ENCODE results near the gene P2RY11.

Gene P2RY11, protein sequence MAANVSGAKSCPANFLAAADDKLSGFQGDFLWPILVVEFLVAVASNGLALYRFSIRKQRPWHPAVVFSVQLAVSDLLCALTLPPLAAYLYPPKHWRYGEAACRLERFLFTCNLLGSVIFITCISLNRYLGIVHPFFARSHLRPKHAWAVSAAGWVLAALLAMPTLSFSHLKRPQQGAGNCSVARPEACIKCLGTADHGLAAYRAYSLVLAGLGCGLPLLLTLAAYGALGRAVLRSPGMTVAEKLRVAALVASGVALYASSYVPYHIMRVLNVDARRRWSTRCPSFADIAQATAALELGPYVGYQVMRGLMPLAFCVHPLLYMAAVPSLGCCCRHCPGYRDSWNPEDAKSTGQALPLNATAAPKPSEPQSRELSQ

DNA sequence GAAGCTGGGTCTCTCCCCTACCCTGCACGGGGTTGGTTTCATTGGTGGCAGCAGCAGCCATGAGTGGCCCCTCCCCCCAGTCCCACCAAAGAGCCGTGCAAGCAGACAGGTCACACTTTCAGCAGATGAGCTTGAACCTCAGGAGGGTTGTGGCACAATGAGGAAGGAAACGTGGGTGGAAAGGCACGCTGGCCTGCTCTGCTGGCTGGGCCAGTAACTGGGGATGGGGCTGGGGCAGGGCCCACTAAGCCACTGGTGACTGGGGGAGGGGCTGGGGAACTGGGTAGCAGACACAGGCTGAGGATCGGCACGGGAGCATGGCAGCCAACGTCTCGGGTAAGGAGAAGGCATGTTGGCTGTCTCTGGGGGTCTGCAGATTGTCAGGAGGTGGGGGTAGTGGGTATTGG lies at the start of gene P2RY11:
P2RY11 (plus strand) TSS at position 289 of the 407 bp plus-strand sequence; CDS start at position 318, 29 bp downstream.
- DNase-seq = no peak

DNA sequence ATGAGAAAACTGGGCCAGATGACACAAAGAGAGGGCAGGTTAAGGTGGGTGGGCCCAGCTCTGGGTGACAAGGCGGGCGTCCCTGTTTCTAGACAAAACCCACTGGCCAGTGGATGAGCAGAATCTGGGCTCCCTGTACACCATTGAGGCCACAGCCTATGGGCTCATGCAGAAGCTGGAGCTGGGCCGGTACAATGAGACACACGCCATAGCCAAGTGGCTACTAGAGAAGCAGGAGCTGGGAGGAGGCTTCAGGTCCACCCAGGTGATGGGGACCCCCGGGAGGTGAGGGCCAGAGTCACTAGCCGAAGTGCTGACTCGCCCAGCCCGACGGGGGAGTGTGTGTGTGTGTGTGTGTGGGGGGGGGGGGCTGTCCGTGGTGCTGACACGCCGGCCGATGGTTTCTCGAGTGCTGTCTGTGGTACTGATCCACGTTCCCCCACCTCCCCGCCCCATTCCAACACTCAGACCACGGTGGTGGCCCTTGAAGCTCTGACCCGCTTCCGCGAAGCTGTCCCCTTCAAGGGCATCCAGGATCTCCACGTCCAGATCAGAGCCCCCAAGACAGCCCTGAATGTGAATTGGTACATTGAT lies 49.7 kb upstream of the P2RY11 start:
- no peak for DNase-seq

DNA sequence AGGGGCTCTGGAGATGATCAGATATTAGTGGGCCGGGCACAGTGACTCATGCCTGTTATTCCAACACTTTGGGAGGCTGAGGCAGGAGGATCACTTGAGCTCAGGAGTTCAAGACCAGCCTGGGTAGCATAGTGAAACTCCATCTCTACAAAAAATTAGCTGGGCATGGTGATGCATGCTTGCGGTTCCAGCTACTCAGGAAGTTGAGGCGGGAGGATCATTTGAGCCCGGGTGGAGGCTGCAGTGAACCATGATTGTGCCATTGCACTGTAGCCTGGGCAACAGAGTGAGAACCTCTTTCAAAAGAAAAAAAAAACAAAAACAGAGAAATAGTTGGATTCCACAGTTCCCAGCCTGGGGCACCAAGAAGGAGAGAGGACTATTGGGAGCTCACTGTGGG lies 43.3 kb upstream of the P2RY11 start:
- DNase-seq = no peak

DNA sequence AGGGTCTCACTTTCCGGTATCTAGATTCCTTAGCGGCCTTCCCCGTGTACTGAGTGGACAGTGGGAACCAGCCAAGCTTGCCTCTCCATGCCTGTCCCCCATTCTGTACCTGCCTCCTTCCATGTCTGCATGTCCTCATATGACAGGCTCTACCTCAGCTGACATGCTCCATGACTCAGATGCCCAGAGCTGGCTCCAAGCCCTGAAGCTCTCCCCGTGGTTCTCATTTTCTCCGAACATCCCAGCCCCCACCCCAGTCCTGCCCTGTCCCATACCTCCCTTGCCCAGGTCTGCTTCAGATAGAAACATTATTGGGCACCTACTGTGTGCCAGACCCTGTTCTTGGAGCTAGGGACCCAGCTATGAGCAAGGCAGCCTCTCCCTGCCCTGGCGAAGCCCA lies 42.4 kb upstream of the P2RY11 start:
- DNase-seq = no peak

DNA sequence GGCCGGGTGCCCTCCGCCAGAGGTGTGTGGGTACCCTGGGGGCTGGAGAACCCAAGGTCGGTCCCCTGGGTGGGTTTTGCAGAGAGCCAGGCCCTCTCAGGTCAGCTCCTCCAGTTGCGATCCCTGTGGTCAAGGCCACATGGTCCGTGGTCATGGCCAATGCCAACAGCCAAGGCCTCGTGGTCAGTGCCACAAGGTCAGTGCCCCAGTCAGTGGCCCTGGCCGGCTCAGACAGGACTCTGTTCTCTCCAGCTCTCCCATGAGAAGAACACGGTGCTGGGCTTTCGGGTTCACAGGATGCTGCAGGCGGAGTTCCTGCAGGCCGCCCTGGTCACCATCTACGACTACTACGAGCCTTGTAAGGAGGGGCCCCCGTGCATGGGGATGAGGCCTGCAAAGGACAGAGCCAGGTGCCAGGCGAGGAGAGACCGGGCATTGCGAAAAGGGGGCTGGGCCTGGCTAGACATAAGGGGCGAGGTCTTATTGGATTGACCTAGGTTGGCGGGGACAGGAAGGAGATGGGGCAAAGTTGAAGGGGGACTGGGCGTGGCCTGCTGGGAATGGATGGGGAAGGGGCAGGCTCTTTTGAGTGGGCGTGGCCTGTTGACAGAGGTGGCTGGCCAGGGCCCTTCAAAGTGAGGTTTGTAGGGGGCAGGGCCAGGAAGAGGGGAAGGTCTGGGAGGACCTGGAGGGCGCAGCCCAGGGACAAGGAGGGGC lies 40.6 kb upstream of the P2RY11 start:
- DNase-seq = no peak

DNA sequence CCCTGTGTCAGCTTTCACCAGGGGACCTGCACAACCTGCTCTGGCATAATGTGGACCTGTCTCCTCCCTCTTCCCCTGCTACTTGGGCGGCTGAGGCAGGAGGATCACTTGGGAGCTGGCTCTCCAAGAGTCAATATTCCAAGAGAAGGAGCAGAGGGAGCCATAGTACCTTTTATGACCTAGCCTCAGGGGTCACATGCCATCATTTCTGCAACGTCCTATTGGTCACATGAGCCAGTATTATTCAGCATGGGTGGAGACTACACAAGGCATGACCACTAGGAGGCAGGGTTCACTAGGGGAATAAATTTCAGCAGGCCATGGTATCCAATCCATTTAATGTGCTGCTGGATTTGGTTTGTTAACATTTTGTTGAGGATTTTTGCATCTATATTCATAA lies 37.3 kb upstream of the P2RY11 start:
- peak; percentile 46 to 51 for DNase-seq

DNA sequence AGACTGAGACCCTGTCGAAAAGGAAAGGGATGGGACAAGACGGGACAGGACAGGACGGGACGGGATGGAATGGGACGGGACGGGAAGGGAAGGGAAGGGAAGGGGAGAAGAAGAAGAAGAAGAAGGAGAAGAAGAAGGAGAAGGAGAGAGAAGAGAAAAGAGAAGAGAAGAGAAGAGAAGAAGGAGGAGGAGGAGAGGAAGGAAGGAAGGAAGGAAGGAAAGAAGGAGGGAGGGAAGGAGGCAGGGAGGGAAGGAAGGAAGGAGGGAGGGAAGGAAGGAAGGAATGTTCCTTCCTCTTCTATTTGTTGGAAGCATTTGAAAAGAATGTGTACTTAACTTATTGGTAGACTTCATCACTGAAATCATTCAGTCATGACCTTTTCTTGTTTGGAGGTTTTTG lies 35.0 kb upstream of the P2RY11 start:
- no peak for DNase-seq

DNA sequence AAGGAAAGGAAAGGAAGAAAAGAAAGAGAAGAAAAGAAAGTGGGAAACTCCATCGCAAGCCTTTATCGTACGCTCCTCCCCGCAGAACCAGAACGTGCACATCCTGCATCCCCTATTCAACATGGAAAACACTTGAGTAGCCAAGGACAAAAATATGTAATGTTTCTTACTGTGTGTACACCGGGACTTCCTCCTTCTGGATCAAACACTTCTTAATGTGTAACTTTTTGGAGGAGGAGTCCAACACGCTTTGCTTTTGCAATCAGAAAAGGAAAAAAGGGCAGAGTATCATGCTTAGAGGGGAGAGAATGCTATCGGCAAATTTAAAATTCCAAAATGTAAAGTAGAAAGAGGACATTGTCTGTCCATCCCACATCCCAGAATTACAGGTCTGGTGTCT lies 33.2 kb upstream of the P2RY11 start:
- no peak for DNase-seq

DNA sequence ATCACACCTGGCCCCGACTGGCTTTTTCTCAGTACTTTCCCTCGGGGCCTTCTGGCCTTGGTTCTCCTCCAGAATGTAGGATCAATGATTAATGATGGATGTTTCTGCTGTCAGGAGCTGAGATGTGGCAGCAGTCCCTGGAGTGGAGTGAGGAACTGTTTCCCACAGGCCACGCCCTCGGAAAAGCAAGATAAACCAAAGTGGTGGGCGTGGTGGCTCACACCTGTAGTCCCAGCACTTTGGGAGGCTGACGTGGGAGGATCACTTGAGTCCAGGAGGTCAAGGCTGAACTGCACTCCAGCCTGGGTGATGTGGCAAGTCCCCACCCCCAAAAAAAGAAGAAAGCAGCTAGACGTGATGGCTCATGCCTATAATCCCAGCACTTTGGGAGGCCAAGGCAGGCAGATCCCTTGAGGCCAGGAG lies 32.5 kb upstream of the P2RY11 start:
- DNase-seq = no peak

DNA sequence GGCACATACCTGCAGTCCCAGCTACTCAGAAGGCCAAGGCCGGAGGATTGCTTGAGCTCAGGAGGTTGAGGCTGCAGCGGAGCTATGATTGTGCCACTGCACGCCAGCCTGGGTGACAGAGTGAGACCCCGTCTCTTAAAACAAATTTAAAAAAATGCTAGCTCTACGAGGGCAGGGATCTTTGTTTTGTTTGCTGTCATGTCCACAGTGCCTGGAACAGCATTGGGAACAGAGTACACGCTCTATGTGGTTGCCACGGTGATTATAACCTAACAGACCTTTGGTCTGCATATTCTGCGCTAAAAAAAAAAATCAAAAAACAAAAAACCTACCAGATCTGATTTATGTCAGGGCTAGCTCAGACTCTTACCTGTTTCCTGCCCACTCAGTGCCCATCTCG lies 27.6 kb upstream of the P2RY11 start:
- DNase-seq = no peak

DNA sequence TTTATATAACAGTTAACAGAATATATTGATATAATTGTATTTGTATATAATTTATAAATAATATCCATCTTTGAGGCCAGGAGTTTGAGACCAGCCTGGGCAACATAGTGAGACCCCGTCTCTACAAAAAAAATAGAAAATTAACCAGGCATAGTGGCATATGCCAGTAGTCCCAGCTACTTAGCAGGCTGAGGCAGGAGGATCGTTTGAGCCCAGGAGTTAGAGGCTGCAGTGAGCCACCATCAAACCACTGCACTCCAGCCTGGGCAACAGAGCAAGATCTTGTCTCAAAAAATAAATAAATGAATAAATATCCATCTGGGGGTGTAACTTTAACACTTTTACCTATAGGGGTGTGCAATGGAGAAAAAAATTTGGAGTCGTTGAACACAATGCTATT lies 26.7 kb upstream of the P2RY11 start:
- DNase-seq = no peak

DNA sequence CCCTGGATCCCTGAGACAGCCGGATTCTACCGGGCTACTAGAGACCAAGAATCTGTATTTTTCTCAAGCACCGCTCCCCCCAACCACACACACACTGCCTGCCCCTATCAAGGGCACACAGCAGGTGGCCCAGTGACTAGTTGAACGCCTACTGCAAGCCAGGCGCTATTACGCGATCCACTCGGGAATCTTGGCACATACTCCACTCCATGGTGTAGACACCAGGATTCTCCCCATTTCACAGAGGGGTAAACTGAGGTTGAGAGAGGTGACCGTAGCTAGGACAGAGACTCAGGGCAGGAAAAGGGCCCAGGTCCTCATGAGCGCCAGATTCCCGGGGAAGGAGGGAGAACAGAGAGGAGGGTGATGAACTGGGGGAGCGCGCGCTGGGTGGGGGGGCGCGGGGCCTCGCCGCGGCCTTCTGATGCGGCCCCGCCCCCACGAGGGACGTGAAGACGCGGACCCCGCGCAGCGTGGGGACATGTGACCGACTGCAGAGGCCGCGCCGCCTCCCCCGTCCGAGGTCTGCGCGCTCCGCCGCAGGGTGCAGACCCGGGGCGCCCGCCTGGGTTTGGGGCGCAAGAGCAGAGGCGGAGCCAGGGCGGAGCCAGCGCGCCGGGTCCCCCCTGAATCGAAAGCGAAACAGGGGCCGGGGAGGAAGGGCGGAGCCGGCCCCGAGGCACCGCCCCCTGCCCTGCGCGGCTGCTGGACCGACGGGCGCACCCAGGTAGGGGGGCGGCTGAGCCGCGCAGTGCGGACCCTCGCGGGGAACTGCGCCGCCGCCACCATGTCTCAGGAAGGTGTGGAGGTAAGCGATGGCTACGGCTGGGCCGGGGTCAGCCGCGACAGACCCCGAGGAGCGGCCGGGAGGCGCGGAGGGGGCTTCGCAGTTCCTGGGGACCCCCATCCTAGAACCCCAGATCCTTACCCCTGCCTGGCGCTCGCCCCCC lies 25.6 kb upstream of the P2RY11 start, which contains the start of gene SHFL:
SHFL (plus strand) TSS at position 677 of the 950 bp plus-strand sequence; CDS start at position 788, 111 bp downstream.
- peak; percentile 82 to 83 for DNase-seq

DNA sequence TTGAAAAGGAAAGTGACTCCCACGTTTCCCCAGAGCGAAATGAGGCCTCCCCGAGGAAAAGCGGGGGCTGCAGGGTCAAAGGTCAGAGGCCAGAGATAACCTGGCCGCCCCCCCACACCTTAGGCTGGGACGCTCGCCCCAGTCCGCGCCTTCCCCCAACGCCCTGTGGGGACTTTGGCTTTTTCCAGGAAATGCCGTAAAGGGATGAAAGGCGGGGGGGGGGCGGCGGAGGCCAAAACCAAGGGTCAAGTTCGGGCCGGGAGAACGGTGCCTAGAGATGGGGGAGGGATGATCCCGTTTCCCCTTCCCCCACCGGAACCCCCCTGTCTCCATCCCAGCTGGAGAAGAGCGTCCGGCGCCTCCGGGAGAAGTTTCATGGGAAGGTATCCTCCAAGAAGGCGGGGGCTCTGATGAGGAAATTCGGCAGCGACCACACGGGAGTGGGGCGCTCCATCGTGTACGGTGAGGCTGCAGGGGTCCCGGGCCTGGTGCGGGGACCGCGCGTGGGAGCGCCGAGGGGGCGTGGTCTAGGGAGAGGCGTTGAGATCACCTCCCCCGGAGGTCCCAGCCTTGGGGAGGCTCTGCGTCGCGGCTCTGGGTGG lies 24.8 kb upstream of the P2RY11 start:
- peak; percentile 50 to 63 for DNase-seq

DNA sequence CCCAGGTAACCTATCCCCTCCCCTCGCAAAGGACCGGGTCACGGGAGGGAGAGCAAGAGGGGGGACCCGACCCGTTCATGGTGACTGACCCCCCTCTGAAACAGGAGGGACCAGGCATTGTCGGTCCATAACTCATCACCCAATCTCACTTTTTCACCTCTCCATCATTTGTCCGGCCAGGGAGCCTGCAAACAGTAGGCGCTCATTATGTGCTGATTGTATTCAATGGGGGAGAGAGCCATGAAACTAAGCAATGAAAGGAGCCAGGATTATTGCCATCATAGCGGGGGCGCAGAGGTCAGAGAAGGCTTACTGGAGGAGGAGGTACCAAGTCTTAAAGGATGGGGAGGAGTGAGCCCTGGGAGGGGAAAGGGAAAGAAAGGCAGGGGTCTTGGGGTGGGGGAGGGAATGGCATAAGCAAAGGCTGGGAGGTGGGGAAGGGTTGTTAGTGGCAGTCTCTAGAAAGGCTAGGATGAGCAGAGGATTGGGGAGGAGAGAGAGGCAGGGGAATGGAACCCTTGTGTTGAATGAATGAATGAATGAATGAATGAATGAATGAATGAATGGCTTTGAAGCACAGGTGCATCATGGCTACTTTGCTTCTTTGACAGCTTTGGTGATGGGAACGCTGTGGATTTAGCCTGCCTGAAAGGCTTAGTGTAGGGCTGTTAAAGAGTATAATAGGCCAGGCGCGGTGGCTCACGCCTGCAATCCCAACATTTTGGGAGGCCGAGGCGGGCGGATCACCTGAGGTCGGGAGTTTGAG lies 24.0 kb upstream of the P2RY11 start:
- DNase-seq = no peak

DNA sequence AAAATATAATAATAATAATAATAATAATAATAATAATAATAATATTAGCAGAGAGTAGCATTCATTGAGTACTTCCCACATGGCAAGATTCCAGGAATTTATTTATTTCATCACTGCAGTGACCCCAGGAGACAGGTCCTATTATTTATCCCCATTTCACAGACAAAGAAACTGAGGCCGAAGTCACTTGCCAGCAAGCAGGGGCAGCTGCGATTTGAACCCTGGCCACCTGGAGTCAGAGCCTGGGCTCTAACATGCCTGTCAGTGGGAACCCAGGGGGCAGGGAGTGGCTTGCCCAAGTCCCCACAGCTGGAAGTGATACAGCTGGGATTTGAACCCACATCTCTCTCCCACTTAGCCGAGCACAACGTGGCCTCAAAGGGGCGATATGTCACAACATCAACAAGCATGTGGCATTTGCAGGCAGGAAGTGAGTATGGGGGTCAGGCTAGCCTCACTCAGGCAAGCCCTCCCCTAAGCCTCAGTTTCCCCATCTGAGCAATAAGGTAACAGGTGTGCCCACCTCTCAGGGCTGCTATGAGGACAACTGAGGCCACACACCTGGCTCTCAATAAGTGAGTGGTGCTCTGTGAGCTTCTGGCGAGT lies 22.4 kb upstream of the P2RY11 start:
- no peak for DNase-seq

DNA sequence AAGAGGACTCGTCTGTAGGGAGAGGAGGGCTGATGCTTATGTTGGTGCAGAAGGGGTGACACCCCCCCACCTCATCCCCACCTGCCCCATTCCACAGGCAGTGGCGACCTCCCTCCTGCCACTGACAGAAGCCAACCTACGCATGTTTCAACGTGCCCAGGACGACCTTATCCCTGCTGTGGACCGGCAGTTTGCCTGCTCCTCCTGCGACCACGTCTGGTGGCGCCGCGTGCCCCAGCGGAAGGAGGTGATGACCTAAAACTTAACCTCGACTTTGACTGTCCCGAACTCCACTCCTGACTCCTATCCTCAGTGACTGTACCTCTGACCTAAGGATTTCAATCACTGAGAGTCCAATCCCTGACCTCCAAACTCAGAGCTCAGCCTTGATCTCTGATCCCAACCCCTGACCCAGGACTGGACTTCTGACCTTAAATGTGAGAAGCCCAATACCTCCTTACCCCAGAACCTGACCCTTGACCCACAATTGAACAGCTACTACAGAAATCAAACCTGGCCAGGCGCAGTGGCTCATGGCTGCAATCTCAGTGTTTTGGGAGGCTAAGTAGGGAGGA lies 21.6 kb upstream of the P2RY11 start:
- no peak for DNase-seq

DNA sequence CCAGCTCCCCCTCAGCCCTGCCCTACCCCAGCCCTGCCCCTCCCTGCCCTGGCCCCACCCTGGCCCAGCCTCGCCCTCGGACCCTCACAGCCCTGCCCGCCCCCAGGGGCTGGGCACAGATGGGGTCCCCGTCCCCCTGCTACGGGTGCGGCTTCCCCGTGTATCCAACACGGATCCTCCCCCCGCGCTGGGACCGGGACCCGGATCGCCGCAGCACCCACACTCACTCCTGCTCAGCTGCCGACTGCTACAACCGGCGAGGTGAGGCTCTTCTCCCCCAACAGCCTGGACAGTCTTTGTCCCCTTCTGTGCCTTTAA lies 20.2 kb upstream of the P2RY11 start:
- DNase-seq = no peak

DNA sequence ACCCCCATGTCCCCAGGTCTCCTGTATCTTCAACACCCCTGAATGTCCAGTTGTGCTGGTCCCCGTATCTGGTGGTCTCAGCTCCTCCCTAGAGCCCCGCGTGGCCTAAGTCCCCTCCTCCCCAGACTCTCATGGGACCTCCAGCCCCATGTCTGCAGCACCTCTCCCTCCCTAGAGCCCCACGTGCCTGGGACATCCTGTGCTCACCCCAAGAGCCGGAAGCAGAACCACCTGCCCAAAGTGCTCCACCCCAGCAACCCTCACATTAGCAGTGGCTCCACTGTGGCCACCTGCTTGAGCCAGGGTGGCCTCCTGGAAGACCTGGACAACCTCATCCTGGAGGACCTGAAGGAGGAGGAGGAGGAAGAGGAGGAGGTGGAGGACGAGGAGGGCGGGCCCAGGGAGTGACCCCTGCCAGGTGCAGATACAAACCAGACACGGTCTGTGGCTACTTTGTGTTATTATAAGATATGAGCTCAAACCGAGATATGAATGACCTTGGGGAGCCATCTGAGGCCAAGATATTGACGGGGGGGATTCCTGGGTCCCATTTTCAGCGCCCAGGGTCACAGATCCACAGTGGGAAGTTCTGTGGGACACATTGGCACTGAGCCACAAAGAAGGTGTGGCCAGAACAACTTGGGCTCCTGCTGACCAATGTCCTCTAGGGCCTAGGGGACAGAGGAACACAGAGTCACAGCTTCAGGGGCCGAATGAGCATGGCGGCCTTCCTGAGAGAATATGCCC lies 19.4 kb upstream of the P2RY11 start:
- DNase-seq = no peak

DNA sequence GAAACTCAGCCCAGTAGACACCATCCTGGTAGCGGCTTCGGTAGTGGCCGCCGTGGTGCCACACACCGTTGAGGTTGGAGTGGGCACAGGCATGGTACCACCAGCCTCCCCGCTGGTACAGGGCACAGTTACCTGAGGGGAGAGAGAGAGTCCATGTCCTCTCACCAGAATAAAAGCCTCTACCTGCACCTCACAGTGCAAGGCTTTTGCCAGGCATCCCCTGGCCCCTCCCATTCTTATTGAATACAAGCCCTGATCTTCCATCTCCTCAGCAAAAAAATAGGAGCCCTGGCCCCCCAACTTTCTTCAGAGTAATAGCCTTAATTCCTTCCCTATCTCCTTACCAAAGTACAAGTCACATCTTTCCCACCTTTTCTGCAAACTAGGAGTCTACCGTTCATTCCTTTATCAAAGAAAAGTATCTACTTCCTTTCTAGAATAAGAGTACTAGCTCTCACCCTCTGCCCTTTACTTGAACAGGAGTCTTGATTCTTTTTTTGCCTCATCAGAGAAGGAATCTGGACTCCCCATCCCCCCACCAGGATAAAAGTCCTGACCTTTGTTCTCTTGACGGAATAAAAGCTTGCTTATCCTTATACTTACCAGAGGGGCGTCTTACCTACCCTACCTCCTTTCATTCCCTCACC lies 18.7 kb upstream of the P2RY11 start:
- DNase-seq = no peak

All from activated CD4-positive, alpha-beta T cell treated with anti-CD3 and anti-CD28 coated beads for 4 hours (primary cell).